Mesendoderm (in vitro differentiated cells): ENCODE data around the gene KCND2.

Experiments
- DNase-seq: peaks from one replicate; pipeline ENCODE4 v3.0.0; 2013
- H2AK5ac ChIP-seq: 2 replicates; pipeline ENCODE4 v1.6.1; 2013; ENCODE audit warnings: low read length, inconsistent platforms
- H2BK120ac ChIP-seq: 2 replicates; pipeline ENCODE4 v1.6.1; 2013; ENCODE audit warnings: low read depth, mild to moderate bottlenecking, low read length, moderate library complexity, mixed read lengths
- H2BK15ac ChIP-seq: replicated peaks from 2 replicates; pipeline ENCODE4 v1.6.1; 2013; ENCODE audit warnings: low read depth, mild to moderate bottlenecking, moderate library complexity
- H2BK5ac ChIP-seq: 2 replicates; pipeline ENCODE4 v1.6.1; 2013; ENCODE audit warnings: low read length, inconsistent platforms
- H3K18ac ChIP-seq: 2 replicates; pipeline ENCODE4 v1.6.1; 2013; ENCODE audit warnings: mild to moderate bottlenecking, low read length, mixed read lengths
- H3K23ac ChIP-seq: one replicate; pipeline ENCODE4 v1.6.1; 2013; ENCODE audit warnings: low read length
- H3K27ac ChIP-seq: 2 replicates; pipeline ENCODE4 v1.5.1; 2013; ENCODE audit warnings: low read depth, mild to moderate bottlenecking, inconsistent platforms, low read length, moderate library complexity
- H3K27me3 ChIP-seq: 2 replicates; pipeline ENCODE4 v1.6.1; 2013; ENCODE audit warnings: low read length, control low read depth, mild to moderate bottlenecking, inconsistent platforms; ENCODE audit not compliant: insufficient read depth, poor library complexity
- H3K36me3 ChIP-seq: 2 replicates; pipeline ENCODE4 v1.6.1; 2013; ENCODE audit warnings: low read length, inconsistent platforms; ENCODE audit not compliant: control insufficient read depth, insufficient read depth
- H3K4ac ChIP-seq: one replicate; pipeline ENCODE4 v1.6.1; 2013; ENCODE audit warnings: low read depth, mild to moderate bottlenecking, low read length, moderate library complexity
- H3K4me1 ChIP-seq: 2 replicates; pipeline ENCODE4 v1.6.1; 2013; ENCODE audit warnings: low read depth, low read length, inconsistent platforms; ENCODE audit not compliant: control insufficient read depth
- H3K4me2 ChIP-seq: 2 replicates; pipeline ENCODE4 v1.6.1; 2013; ENCODE audit warnings: low read length
- H3K4me3 ChIP-seq: 2 replicates; pipeline ENCODE4 v1.5.1; 2013; ENCODE audit warnings: mild to moderate bottlenecking, low read length
- H3K56ac ChIP-seq: one replicate; pipeline ENCODE4 v1.6.1; 2013; ENCODE audit warnings: low read length
- H3K79me1 ChIP-seq: 2 replicates; pipeline ENCODE4 v1.6.1; 2013; ENCODE audit warnings: low read length, inconsistent platforms
- H3K79me2 ChIP-seq: 2 replicates; pipeline ENCODE4 v1.6.1; 2013; ENCODE audit warnings: mild to moderate bottlenecking, low read length; ENCODE audit not compliant: control insufficient read depth, insufficient read depth
- H3K9ac ChIP-seq: 2 replicates; pipeline ENCODE4 v1.6.1; 2013; ENCODE audit warnings: low read length, inconsistent platforms
- H4K5ac ChIP-seq: one replicate; pipeline ENCODE4 v1.6.1; 2013; ENCODE audit warnings: low read length
- H4K8ac ChIP-seq: one replicate; pipeline ENCODE4 v1.6.1; 2013; ENCODE audit warnings: low read depth, mild to moderate bottlenecking, control low read depth, low read length, moderate library complexity
- WGBS: extraction: QIAGEN DNeasy Blood & Tissue Kit; methylation state at CpG from one replicate; pipeline ENCODE4 v1.1.7; 2013; ENCODE audit warnings: low lambda C conversion rate, missing lambda C conversion rate; ENCODE audit not compliant: insufficient coverage; ENCODE audit errors: extremely low coverage; 5-methylcytosine and 5-hydroxymethylcytosine counted together

Gene KCND2

DNA sequence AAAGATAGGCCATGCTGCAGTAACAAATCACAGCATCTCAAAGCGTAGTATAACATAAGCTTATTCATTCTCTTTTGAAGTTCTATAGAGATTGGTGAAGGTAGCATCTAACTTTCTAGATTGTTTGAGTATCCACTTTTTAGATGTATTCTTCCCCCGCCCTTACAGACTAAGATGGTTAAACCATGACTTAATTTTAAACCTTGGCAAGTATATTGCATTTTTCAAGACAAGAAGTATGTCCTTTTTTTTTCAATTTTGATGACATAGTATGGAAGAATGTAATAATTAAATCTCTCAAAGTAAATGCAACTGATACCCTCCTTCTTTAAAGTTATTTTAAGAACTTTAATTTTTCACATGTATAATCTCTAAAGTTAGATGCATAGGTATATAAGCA, 190.0 kb downstream of the KCND2 start:
- H3K27ac ChIP-seq = no peak overlapping the region
- H2BK120ac ChIP-seq = no peak overlapping the region
- H3K4me2 ChIP-seq = no peak overlapping the region
- H3K4me3 ChIP-seq = no peak overlapping the region
- no peak overlapping the region for H2AK5ac ChIP-seq
- no peak overlapping the region for H2BK5ac ChIP-seq
- H3K79me1 ChIP-seq = no peaks in the 10 kb centered on the region
- H3K27me3 ChIP-seq = no peaks in the 10 kb centered on the region
- H3K79me2 ChIP-seq = no peaks in the 10 kb centered on the region
- no CpG with 5 or more reads among the region's 2 CpGs for WGBS
- H2BK15ac ChIP-seq = no peak overlapping the region
- no peaks in the 10 kb centered on the region for H3K4me1 ChIP-seq
- no peak overlapping the region for H3K18ac ChIP-seq
- no peak overlapping the region for H3K56ac ChIP-seq
- no peak overlapping the region for H3K9ac ChIP-seq
- no peak for DNase-seq
- H3K4ac ChIP-seq = no peak overlapping the region
- no peaks in the 10 kb centered on the region for H3K36me3 ChIP-seq
- H4K5ac ChIP-seq = no peak overlapping the region
- no peak overlapping the region for H3K23ac ChIP-seq
- no peak overlapping the region for H4K8ac ChIP-seq

GRCh38 chr7:120464104-120464503, 191.1 kb downstream of the KCND2 start:
- Histone ChIP-seq H3K4me1 (no peaks in the 10 kb centered on the region), H3K27ac (no peak overlapping the region)
- no CpG with 5 or more reads among the region's 4 CpGs for WGBS

GRCh38 chr7:120467676-120468075, 194.7 kb downstream of the KCND2 start:
- DNase-seq = no peak
- no peak overlapping the region for H3K18ac ChIP-seq
- no peaks in the 10 kb centered on the region for H3K79me2 ChIP-seq
- H3K23ac ChIP-seq = no peak overlapping the region
- H4K8ac ChIP-seq = no peak overlapping the region
- no peak overlapping the region for H3K9ac ChIP-seq
- no peak overlapping the region for H2AK5ac ChIP-seq
- no peaks in the 10 kb centered on the region for H3K79me1 ChIP-seq
- H3K4me1 ChIP-seq = no peaks in the 10 kb centered on the region
- H2BK5ac ChIP-seq = no peak overlapping the region
- H3K36me3 ChIP-seq = no peaks in the 10 kb centered on the region
- H3K27me3 ChIP-seq = no peaks in the 10 kb centered on the region
- H3K4ac ChIP-seq = no peak overlapping the region
- H3K27ac ChIP-seq = no peak overlapping the region
- no peak overlapping the region for H3K56ac ChIP-seq
- no peak overlapping the region for H4K5ac ChIP-seq
- H2BK120ac ChIP-seq = no peak overlapping the region
- no CpG with 5 or more reads among the region's 3 CpGs for WGBS
- no peak overlapping the region for H3K4me2 ChIP-seq
- H2BK15ac ChIP-seq = no peak overlapping the region
- no peak overlapping the region for H3K4me3 ChIP-seq

More at GRCh38 chr7:120464104-120464503, 191.1 kb downstream of the KCND2 start:
- Histone ChIP-seq H2AK5ac (no peak overlapping the region), H2BK5ac (no peak overlapping the region), H3K56ac (no peak overlapping the region), H3K18ac (no peak overlapping the region), H4K8ac (no peak overlapping the region), H3K4ac (no peak overlapping the region), H3K4me3 (no peak overlapping the region), H3K79me1 (no peaks in the 10 kb centered on the region), H3K36me3 (no peaks in the 10 kb centered on the region), H3K23ac (no peak overlapping the region), H3K27me3 (no peaks in the 10 kb centered on the region), H3K79me2 (no peaks in the 10 kb centered on the region), H2BK120ac (no peak overlapping the region), H2BK15ac (no peak overlapping the region), H4K5ac (no peak overlapping the region), H3K9ac (no peak overlapping the region), H3K4me2 (no peak overlapping the region)
- DNase-seq = no peak

- Histone ChIP-seq H3K79me2 (no peaks in the 10 kb centered on the region), H4K5ac (no peak overlapping the region), H3K36me3 (no peaks in the 10 kb centered on the region), H3K18ac (no peak overlapping the region), H2BK5ac (no peak overlapping the region), H3K4me3 (no peak overlapping the region), H3K9ac (no peak overlapping the region), H2BK120ac (no peak overlapping the region), H3K27me3 (no peaks in the 10 kb centered on the region), H3K4ac (no peak overlapping the region), H3K56ac (no peak overlapping the region), H2AK5ac (no peak overlapping the region), H3K79me1 (no peaks in the 10 kb centered on the region), H3K4me2 (no peak overlapping the region), H4K8ac (no peak overlapping the region), H3K4me1 (no peaks in the 10 kb centered on the region), H3K23ac (no peak overlapping the region), H2BK15ac (no peak overlapping the region), H3K27ac (no peak overlapping the region)
- WGBS = no CpG with 5 or more reads among the region's 3 CpGs
- DNase-seq = no peak
These were observed 195.6 kb downstream of the KCND2 start for GRCh38 chr7:120468611-120469010.

GRCh38 chr7:120472892-120473291, 199.9 kb downstream of the KCND2 start:
- H3K4me1 ChIP-seq = no peaks in the 10 kb centered on the region
- no peak overlapping the region for H4K8ac ChIP-seq

GRCh38 chr7:120473352-120473751, 200.4 kb downstream of the KCND2 start:
- no peak overlapping the region for H3K56ac ChIP-seq
- H3K4me2 ChIP-seq = no peak overlapping the region
- no CpG with 5 or more reads among the region's 5 CpGs for WGBS
- H2BK5ac ChIP-seq = no peak overlapping the region
- no peak overlapping the region for H3K27ac ChIP-seq
- H3K9ac ChIP-seq = no peak overlapping the region
- DNase-seq = no peak
- no peak overlapping the region for H3K4me3 ChIP-seq
- no peaks in the 10 kb centered on the region for H3K27me3 ChIP-seq
- H4K8ac ChIP-seq = no peak overlapping the region
- no peaks in the 10 kb centered on the region for H3K36me3 ChIP-seq
- no peaks in the 10 kb centered on the region for H3K4me1 ChIP-seq
- no peak overlapping the region for H2BK120ac ChIP-seq
- no peak overlapping the region for H3K18ac ChIP-seq
- H2AK5ac ChIP-seq = no peak overlapping the region
- H3K4ac ChIP-seq = no peak overlapping the region
- no peak overlapping the region for H3K23ac ChIP-seq
- no peaks in the 10 kb centered on the region for H3K79me1 ChIP-seq
- H3K79me2 ChIP-seq = no peaks in the 10 kb centered on the region
- H4K5ac ChIP-seq = no peak overlapping the region
- no peak overlapping the region for H2BK15ac ChIP-seq

More at GRCh38 chr7:120472892-120473291, 199.9 kb downstream of the KCND2 start:
- Histone ChIP-seq H2BK120ac (no peak overlapping the region), H3K23ac (no peak overlapping the region), H3K79me1 (no peaks in the 10 kb centered on the region), H3K27me3 (no peaks in the 10 kb centered on the region), H2AK5ac (no peak overlapping the region), H3K79me2 (no peaks in the 10 kb centered on the region), H2BK5ac (no peak overlapping the region), H3K4me2 (no peak overlapping the region), H3K4ac (no peak overlapping the region), H3K9ac (no peak overlapping the region), H3K36me3 (no peaks in the 10 kb centered on the region), H3K56ac (no peak overlapping the region), H3K4me3 (no peak overlapping the region), H3K27ac (no peak overlapping the region), H4K5ac (no peak overlapping the region), H3K18ac (no peak overlapping the region), H2BK15ac (no peak overlapping the region)
- no peak for DNase-seq
- WGBS = no CpG with 5 or more reads among the region's 3 CpGs
